ENCODE data around the gene ERVMER34-1.
A peak's percentile ranks its signal among the peaks of the same experiment; 100 is the strongest.

The ERVMER34-1 gene

GRCh38 chr4:52716364-52717151, 34.7 kb downstream of the ERVMER34-1 start:
- no peak for DNase-seq

GRCh38 chr4:52715914-52716313, 35.3 kb downstream of the ERVMER34-1 start:
- DNase-seq = no peak

- no peak for DNase-seq
These were observed 35.8 kb downstream of the ERVMER34-1 start for GRCh38 chr4:52715255-52715897.

- DNase-seq = no peak
These were observed 36.5 kb downstream of the ERVMER34-1 start for GRCh38 chr4:52714597-52715254.

- no peak for DNase-seq
These were observed 37.7 kb downstream of the ERVMER34-1 start for GRCh38 chr4:52713456-52713937.

GRCh38 chr4:52712251-52713130, 38.7 kb downstream of the ERVMER34-1 start:
- DNase-seq = peak; percentile 91 to 98 (median 92)

GRCh38 chr4:52711834-52712250, 39.4 kb downstream of the ERVMER34-1 start:
- DNase-seq = no peak

GRCh38 chr4:52711272-52711671, 40.0 kb downstream of the ERVMER34-1 start:
- DNase-seq = no peak

GRCh38 chr4:52709155-52709554, 42.1 kb downstream of the ERVMER34-1 start:
- DNase-seq = no peak

- DNase-seq = no peak
These were observed 46.6 kb downstream of the ERVMER34-1 start for GRCh38 chr4:52704661-52705060.

GRCh38 chr4:52704133-52704532, 47.1 kb downstream of the ERVMER34-1 start:
- DNase-seq = no peak

GRCh38 chr4:52701207-52701606, 50.0 kb downstream of the ERVMER34-1 start:
- DNase-seq = no peak

GRCh38 chr4:52694936-52695335, 56.3 kb downstream of the ERVMER34-1 start:
- no peak for DNase-seq

- DNase-seq = no peak
These were observed 57.7 kb downstream of the ERVMER34-1 start for GRCh38 chr4:52693492-52693891.

All from T-helper 1 cell (primary cell).